GM10266 (cell line): ENCODE measurements around the gene DLK1.

Experiments
- DNase-seq: peaks from one replicate; pipeline ENCODE4 v3.0.0; 2012; ENCODE audit errors: extremely low spot score
- TF ChIP-seq, protein P1 (sequence below): IDR thresholded peaks from 2 replicates; pipeline ENCODE4 v1.5.1; 2012; ENCODE audit warnings: mild to moderate bottlenecking, low read depth; ENCODE audit not compliant: control insufficient read depth, insufficient read depth; ENCODE audit errors: missing control alignments

DLK1 gene

DNA sequence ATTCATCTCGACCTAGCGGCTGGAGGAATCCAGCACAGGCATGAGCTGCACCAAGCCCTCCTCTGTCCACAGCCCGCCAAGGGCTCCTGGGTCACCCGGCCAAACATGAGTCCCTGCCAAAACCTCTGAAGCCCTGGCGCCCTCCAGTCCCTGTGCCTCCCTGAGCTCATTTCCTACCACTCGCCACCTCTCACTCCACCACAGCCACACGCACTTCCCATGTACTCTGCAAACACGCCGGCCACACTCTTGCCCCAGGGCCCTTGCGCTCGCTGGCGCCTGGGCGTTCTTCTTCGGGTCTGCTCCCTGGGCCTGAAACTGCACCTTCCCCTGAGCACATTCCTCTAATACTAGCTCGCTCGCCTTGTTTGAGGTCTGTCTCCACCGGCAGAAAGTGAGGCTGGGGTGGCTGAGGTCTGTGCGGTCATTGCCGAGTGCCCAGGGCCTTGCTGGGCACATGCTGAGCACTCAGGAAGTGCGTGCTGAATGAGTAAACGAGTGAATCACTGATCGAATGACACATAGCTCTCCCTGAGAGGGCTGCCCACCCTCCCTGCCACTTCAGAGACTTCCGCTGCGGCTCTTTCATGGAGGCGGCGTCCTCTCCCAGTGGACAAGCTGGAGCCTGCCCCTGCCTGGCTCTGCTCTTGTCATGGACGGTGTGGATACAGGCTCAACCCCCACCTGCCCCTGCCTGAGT, 33.7 kb upstream of the DLK1 start:
- TF ChIP-seq, protein P1, sequence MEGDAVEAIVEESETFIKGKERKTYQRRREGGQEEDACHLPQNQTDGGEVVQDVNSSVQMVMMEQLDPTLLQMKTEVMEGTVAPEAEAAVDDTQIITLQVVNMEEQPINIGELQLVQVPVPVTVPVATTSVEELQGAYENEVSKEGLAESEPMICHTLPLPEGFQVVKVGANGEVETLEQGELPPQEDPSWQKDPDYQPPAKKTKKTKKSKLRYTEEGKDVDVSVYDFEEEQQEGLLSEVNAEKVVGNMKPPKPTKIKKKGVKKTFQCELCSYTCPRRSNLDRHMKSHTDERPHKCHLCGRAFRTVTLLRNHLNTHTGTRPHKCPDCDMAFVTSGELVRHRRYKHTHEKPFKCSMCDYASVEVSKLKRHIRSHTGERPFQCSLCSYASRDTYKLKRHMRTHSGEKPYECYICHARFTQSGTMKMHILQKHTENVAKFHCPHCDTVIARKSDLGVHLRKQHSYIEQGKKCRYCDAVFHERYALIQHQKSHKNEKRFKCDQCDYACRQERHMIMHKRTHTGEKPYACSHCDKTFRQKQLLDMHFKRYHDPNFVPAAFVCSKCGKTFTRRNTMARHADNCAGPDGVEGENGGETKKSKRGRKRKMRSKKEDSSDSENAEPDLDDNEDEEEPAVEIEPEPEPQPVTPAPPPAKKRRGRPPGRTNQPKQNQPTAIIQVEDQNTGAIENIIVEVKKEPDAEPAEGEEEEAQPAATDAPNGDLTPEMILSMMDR: no peak
- no peak for DNase-seq

DNA sequence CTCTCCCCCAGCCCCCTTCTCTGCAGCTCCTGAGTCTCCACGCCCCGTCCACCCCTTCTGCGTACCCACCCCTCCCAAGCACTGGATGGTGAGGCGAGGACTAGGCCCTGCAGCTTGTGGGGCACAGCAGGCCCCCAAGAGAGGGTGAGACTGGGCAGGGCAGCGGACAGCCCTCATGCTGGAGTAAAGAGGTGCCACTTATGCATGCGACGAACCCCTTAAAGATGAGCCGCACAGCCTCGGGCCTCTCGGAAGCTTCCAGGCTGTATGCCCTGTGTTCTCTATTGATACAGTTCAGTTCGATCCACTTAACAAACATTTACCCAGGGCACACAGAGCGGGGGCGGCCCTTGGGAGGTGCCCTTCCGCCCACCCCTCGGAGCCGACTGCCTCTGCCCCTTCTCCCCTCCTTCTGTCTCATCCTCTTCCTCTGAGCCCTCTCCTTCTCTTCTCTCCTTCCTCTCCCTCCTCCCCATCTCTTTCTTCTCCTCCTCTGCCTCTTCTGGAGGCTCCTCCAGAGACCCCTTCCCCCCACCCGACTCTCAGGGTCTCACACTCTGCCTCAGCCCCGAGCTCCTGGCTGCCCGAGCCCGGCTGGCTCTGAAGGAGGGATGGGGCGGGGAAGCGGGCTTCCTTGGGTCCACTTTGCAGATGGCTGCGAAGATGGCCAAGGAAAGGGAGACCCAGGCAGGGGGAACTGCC, 32.7 kb upstream of the DLK1 start:
- no peak for DNase-seq
- TF ChIP-seq, protein P1: no peak

- DNase-seq: no peak
- TF ChIP-seq, protein P1: no peak
These were observed 31.9 kb upstream of the DLK1 start for GRCh38 chr14:100694579-100695422.

- TF ChIP-seq, protein P1: no peak
- DNase-seq: no peak
These were observed 31.3 kb upstream of the DLK1 start for GRCh38 chr14:100695423-100695738.

- TF ChIP-seq, protein P1: no peak
- DNase-seq: no peak
These were observed 30.7 kb upstream of the DLK1 start for GRCh38 chr14:100696008-100696407.

- no peak for DNase-seq
- TF ChIP-seq, protein P1: no peak
These were observed 30.1 kb upstream of the DLK1 start for GRCh38 chr14:100696590-100696989.
